ENCODE measurements around the gene PIP5KL1. TPM values are rescaled to one million over a fixed set of nuclear protein-coding genes. Genes with fewer than 3 reads are reported as not detected.

The PIP5KL1 gene
- total and polyA plus RNA-seq, 2 experiments from 2014 or later = 0.89 to 3.4 TPM

DNA sequence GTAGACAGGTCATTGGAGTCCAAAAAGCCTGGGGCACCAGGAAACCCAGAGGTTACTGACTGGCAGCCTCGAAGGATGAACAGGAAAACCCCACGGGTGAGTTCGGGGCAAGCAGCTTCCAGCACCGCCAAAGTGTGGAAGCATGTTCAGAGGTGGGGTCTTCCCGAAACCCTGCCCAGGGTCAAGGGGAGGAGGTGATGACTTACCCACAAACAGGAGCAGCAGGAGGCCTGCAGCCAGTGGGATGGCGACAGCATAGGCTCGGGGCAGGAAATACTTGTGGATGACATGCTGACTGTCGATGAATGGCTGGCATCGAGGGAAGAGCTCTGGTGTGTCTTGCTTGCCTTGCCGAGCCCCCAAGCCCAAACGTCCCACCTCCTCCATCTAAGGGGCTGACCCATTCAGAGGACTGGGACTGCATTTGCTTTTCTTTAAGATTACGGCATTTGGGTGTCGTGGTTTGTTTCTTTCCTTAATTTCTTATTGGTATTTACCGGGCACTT is 5.8 kb upstream of the PIP5KL1 start:
- Histone ChIP-seq H3K4me3 (peak overlapping the region; percentile 76), H3K9me3 (ENCODE audit: low read depth) (no peaks in the 10 kb centered on the region), H3K27ac (no peak overlapping the region), H3K36me3 (no peaks in the 10 kb centered on the region), H3K27me3 (no peaks in the 10 kb centered on the region), H3K4me1 (ENCODE audit: low read depth) (peaks cover 7% of the 10 kb centered on the region)
- no peak for DNase-seq (ENCODE audit: low read depth in 1 of 2, low spot score in 1 of 2)
- TF ChIP-seq, protein P1, sequence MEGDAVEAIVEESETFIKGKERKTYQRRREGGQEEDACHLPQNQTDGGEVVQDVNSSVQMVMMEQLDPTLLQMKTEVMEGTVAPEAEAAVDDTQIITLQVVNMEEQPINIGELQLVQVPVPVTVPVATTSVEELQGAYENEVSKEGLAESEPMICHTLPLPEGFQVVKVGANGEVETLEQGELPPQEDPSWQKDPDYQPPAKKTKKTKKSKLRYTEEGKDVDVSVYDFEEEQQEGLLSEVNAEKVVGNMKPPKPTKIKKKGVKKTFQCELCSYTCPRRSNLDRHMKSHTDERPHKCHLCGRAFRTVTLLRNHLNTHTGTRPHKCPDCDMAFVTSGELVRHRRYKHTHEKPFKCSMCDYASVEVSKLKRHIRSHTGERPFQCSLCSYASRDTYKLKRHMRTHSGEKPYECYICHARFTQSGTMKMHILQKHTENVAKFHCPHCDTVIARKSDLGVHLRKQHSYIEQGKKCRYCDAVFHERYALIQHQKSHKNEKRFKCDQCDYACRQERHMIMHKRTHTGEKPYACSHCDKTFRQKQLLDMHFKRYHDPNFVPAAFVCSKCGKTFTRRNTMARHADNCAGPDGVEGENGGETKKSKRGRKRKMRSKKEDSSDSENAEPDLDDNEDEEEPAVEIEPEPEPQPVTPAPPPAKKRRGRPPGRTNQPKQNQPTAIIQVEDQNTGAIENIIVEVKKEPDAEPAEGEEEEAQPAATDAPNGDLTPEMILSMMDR (IDR thresholded peaks at IDR 0.05; ENCODE audit: low read depth, low read length) = no peak

DNA sequence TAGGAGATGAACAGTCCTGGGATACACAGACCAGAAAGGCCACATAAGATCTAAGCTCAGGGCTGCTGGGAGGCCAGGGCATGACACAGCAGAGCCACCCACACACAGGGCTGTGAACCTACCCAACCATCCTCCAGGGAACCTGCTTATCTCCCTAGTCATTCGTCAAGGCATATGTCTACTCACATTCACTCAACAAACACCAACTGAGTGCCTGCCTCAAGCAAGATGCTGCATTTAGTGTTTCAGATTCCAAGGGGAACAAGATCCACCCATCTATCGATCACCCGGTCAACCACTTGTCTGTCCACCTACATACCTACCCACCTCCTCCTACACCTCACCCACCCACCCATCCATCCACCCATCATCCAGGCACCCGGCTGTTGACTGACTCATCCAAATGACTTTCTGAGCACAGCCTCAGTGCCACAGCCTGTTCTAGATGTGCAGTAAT is 5.2 kb upstream of the PIP5KL1 start:
- Histone ChIP-seq H3K9me3 (ENCODE audit: low read depth) (no peaks in the 10 kb centered on the region), H3K27ac (no peak overlapping the region), H3K4me1 (ENCODE audit: low read depth) (peaks cover 7% of the 10 kb centered on the region), H3K27me3 (no peaks in the 10 kb centered on the region), H3K36me3 (no peaks in the 10 kb centered on the region), H3K4me3 (no peak overlapping the region)
- TF ChIP-seq, protein P1 (IDR thresholded peaks at IDR 0.05; ENCODE audit: low read depth, low read length) = no peak
- DNase-seq (ENCODE audit: low read depth in 1 of 2, low spot score in 1 of 2) = no peak

DNA sequence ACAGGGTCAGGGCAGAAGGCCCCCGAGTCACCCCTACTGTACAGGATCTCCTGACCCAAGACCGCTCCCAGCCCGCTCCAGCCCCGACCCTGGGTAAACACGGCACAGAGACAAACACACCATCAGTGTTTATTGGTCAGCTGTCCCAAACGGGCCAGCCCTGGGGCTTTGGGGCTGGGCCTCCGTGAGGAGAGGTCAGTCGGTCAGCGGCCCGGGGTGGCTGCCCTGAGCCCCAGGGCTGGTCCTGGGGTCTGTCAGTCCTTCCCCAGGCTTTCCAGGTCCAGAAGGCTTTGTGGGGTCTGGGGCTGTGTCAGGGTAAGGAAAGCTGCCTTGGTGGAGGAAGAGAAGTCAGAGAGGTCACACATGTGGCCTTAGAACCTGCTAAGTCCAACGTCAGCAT is 4.4 kb upstream of the PIP5KL1 start:
- TF ChIP-seq, protein P1 (IDR thresholded peaks at IDR 0.05; ENCODE audit: low read depth, low read length) = no peak
- Histone ChIP-seq H3K4me3 (no peak overlapping the region), H3K9me3 (ENCODE audit: low read depth) (no peaks in the 10 kb centered on the region)

GRCh38 chr9:127934248-127934647 is 3.7 kb upstream of the PIP5KL1 start:
- peaks cover under 1% of the 10 kb centered on the region for H3K27me3 ChIP-seq
- no peak for DNase-seq (ENCODE audit: low read depth in 1 of 2, low spot score in 1 of 2)
- H3K36me3 ChIP-seq = no peaks in the 10 kb centered on the region
- no peaks in the 10 kb centered on the region for H3K9me3 ChIP-seq (ENCODE audit: low read depth)
- no peak overlapping the region for H3K4me3 ChIP-seq
- H3K27ac ChIP-seq = no peak overlapping the region
- H3K4me1 ChIP-seq (ENCODE audit: low read depth) = peaks cover 7% of the 10 kb centered on the region
- TF ChIP-seq, protein P1 (IDR thresholded peaks at IDR 0.05; ENCODE audit: low read depth, low read length) = no peak

More for the DNA sequence above, 4.4 kb upstream of the PIP5KL1 start:
- Histone ChIP-seq H3K4me1 (ENCODE audit: low read depth) (peaks cover 7% of the 10 kb centered on the region), H3K27ac (no peak overlapping the region), H3K36me3 (no peaks in the 10 kb centered on the region), H3K27me3 (no peaks in the 10 kb centered on the region)
- DNase-seq (ENCODE audit: low read depth in 1 of 2, low spot score in 1 of 2) = no peak

DNA sequence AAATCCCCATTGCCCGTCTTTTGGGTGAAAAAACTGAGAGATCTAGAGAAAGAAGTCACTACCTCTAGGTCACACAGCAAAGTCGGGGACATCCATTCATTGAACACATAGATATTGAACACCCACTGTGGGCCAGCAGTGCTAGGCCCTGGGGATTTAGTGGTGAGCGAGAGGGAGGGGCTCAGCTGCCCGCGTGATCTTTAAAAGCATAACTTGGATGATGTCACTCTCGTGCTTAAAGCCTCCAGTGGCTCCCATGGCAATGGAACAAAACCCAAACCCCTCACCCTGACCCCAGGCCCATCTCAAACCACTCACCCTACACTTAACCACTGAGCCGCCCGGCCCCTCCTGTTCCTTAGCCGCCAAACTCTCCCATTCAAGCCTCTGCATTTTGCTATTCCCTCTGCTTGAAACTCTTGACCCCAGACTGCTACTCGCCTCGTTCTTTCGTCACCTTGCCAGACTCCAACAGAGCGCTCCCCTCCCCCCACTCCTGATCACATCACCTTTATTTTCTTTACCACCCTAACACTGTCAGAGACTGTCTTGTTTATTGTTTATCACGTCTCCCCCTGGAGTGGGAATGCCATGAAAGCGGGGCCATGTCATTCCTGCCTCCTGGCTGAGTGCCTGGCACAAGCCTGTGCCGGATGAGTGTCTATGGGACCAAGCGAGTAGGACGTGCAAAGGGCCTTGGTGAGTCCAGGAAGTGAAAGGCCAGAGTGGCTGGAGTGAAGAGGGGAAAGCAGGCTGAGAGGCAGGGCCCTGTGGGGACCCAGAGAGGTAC is 710 bp upstream of the PIP5KL1 start:
- no peaks in the 10 kb centered on the region for H3K36me3 ChIP-seq
- TF ChIP-seq, protein P1 (IDR thresholded peaks at IDR 0.05; ENCODE audit: low read depth, low read length) = no peak
- peaks cover 30% of the 10 kb centered on the region for H3K27me3 ChIP-seq
- no peak overlapping the region for H3K27ac ChIP-seq
- H3K9me3 ChIP-seq (ENCODE audit: low read depth) = no peaks in the 10 kb centered on the region
- peak overlapping the region; percentile 43 for H3K4me3 ChIP-seq
- DNase-seq (ENCODE audit: low read depth in 1 of 2, low spot score in 1 of 2) = peak in 1 of 2 donors; percentile 74
- no peaks in the 10 kb centered on the region for H3K4me1 ChIP-seq (ENCODE audit: low read depth)

Measured in cardiac muscle cell (in vitro differentiated cells and primary cell).